GM21381 (cell line): ENCODE results near the gene ULBP3.
"Not testable (repeated sequence)": the region's sequence is repeated elsewhere in the genome, so short reads cannot be mapped to it uniquely, and the experiment has no call there.

Experiments
- ATAC-seq: cut with Tn5 transposase; IDR thresholded peaks from one replicate; pipeline ENCODE4 v1.9.1; 2021; ENCODE audit warnings: mild to moderate bottlenecking, moderate library complexity; ENCODE audit not compliant: unreplicated experiment

Gene ULBP3

GRCh38 chr6:150076196-150076893 is 7.4 kb upstream of the ULBP3 start:
- no peak for ATAC-seq

GRCh38 chr6:150075034-150075421 is 6.1 kb upstream of the ULBP3 start:
- ATAC-seq: no peak

DNA sequence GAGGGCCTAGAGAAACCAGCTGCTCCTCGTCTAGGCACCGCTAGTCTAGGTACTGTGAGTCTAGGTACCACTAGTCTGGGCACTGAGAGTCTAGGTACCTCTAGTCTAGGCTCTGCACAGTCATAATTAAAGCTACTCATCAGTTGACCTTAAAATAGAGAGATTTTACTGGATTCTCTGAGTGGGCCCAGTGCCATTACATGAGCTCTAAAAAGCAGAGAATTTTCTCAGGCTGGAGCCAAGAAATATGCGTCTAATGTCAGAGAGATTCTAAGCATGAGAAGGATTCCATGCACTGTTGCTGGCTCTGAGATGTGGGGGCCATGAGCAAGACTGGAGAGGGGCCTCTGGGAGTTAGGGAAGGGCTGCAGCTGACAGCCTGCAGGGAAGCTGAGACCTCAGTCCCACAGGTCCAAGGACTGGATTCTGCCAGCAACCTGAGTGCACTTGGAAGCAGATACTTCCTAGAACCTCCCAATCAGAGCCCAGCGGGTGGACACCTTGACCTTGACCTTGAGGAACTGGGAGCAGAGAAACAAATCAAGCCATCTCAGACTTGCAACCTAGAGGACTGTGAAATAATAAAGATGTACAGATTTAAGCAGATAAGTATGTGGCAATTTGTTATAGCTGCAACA is 5.6 kb upstream of the ULBP3 start:
- ATAC-seq: not testable (repeated sequence)

DNA sequence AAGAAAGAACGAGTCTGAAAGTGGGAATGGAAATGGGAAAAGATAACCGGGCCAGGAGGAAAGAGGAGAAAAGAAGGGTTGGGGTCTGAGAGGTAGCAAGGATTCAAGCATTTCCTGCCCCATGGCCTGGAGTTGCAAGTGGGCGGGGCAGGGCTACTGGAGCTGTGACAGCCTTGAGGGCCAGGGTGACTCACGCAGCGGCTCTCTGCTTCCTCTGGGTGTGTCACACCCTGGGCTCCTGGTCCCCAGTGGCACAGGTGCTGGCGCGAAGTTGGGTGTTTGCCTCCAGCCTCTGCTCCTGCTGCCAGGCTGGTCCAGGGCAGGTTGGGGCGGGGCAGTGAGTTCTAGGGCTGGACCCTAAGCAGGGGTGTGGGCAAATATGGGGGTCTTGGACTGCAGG is 3.3 kb upstream of the ULBP3 start:
- ATAC-seq: no peak

- no peak for ATAC-seq
Measured at GRCh38 chr6:150070236-150070818, 1.4 kb upstream of the ULBP3 start.

DNA sequence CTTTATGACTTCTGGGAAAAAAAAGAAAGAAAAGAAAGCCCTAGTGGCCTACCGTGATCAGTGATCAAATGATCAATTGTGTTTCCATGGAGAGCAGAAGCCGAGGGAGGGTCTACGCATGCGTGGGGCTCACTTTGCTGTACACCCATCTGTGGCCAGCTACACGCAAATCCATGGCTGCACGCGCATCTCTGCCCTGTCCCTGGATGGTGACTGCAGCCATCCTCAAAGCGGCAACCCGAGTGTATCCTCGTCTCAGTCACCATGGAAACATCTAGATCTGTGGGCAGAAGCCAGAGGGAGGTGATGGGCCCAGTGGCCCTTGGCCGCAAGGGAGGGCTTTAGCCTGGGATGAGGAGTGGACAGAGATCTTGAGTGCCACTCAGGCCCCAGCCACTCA is 785 bp upstream of the ULBP3 start:
- no peak for ATAC-seq

DNA sequence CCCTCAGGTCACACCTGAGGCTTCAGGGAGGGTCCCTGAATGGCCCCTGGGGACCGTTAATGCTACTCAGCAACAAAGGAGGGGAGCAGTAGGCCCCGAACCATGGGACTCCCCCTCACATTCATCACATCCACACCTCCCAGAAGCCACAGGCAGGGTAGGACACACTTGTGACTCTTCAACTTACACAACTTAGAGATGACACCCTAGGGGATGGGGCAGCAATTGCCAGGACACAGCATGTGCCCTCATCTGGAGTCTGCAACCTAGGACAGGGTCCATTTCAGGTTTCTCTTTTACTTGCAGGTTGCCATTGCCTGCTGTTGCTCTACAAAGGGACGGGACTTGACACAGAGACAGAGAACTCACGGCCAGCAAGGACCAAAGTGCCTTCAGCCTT is 770 bp downstream of the ULBP3 start:
- no peak for ATAC-seq

GRCh38 chr6:150065083-150065482 is 3.8 kb downstream of the ULBP3 start:
- no peak for ATAC-seq

DNA sequence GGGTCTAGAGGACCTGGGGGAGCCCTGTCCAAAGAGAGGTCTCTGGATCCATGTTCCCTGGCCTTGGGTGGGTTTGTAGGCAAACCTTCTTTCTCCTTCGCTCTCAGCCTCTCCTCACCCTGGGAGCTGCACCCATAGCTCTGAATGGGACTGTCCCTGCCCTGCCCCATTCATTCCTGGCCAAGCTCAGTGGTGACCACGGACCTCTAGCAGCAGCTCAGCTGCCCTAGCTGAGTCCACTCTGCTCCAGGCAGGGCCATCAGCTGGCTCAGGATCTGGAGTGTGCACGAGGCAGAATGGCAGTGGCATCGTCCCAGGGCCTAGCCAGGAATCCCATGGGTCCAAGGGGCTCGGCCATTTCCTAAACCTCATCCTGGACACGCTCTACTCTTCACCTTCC is 5.3 kb downstream of the ULBP3 start:
- ATAC-seq: no peak

- ATAC-seq: not testable (repeated sequence)
Measured at GRCh38 chr6:150059973-150060372, 8.9 kb downstream of the ULBP3 start.

DNA sequence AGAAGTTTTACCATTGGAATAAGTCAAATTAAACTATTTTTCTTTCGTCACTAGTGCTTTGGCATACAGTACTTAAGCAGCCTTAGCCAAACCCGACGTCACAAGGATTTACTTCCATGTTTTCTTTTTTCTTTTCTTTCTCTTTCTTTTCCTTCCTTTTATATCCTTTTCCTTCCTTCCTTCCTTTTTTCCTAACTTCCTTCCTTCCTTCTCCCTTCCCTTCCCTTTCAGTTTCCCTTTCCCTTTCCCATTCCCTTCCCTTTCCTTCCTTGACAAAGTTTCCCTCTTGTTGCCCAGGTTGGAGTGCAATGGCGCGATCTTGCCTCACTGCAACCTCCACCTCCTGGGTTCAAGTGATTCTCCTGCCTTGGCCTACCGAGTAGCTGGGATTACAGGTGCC is 9.9 kb downstream of the ULBP3 start:
- no peak for ATAC-seq

- ATAC-seq: no peak
Measured at GRCh38 chr6:150058231-150058792, 10.6 kb downstream of the ULBP3 start.

DNA sequence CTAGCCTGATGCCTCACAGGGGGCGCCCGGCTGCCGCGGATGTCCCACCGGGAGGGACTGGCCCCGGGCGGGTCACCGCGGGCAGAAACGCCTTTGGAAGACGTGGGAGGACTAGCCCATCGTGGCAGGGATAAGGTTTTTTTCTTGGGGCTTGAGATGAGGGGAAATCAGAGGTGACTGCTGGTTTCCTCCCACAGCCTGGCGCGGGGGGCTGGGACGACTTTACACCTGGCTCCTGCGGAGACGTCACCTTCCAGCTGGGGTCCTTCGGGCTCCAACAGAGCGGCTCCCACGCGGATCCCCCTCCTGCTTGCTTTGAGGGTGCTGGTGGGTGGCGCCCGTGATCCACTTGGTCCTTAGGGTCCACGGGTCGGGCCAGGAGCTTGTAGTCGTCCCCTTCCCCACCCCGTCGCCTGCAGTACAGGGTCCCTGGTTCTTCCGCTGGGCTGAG is 11.4 kb downstream of the ULBP3 start:
- no peak for ATAC-seq

DNA sequence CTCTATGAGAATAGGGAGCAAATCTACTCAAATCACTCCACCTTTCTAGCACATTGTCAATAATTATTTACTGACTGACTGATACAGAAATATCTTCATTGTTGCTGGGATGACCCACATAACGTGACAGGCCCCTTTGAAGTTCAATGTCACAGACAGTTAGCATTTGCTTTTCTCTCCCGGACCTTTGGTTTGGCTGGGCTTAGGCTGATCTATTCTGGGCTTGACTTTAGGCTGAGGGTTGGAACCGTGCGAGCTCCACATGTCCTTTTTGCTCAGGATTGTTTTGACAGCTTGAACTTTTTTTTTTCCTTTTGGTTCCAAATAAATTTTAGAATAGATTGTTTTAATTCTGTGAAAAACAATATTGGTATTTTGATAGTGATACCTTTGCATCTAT is 12.0 kb downstream of the ULBP3 start:
- ATAC-seq: no peak

GRCh38 chr6:150056156-150056555 is 12.8 kb downstream of the ULBP3 start:
- ATAC-seq: no peak

- no peak for ATAC-seq
Measured at GRCh38 chr6:150055131-150055530, 13.8 kb downstream of the ULBP3 start.

DNA sequence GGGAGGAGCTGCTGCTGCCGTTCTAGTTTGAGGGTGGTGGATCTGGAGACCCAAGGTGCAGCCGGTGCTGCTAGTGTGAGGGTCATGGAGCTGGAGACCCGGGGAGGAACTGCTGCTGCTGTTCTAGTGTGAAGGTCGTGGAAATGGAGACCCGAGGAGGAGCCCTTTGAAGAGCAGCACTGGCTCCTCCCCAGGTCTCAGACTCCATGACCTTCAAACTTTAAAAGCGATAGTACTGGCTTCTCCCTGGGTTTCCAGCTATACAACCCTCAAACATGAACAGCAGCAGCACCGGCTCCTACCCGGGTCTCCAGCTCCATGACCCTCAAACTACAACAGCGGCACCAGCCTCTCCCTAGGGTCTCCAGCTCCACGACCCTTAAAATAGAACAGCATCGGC is 15.5 kb downstream of the ULBP3 start:
- ATAC-seq: no peak

DNA sequence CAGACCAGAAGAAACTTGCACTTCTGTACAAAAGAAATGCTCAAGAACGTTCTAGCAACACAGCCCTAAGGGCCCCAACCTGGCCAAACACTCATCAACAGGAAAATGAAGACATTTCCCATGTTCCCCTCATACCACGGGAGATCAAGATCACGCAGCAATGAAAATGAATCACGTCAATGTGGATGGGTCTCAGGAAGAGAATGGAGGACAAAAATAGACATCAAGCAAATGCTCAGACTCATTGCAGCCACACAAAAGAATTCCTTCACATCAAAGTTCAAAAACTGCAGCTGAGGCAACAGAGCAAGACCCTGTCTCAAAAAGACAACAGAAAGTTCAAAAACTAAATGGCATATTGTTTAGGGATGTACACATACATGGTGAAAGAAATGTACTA is 18.1 kb downstream of the ULBP3 start:
- ATAC-seq: no peak

GRCh38 chr6:150048099-150048498 is 20.8 kb downstream of the ULBP3 start:
- no peak for ATAC-seq

GRCh38 chr6:150046943-150047342 is 22.0 kb downstream of the ULBP3 start:
- no peak for ATAC-seq

DNA sequence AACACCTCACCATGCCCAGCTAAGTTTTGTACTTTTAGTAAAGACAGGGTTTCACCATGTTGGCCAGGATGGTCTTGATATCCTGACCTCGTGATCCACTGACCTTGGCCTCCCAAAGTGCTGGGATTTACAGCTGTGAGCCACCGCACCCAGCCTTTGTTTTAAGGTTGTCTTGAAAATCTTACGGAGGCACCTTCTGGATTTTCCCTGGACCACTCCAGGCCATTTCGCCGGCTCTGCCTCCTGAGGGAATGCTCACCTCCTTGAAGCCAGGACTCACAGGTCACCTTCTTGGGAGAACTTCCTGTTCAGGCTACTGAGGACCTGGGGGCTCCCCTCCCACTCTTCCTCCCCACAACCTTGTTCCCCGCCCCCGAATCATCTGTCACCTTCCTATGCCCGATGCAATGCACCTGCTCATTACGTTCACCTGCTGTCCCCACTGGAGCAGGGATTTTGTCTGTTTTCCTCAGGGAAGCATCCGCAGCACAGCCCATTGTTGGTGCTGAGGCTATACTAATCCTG is 24.2 kb downstream of the ULBP3 start:
- ATAC-seq: no peak
